Raji (cell line): ENCODE measurements around the gene WFDC6.

Experiments used
- POLR2A ChIP-seq: IDR thresholded peaks from 2 replicates; pipeline ENCODE4 v1.6.1; 2011; ENCODE audit warnings: low read depth, low read length, control low read depth; ENCODE audit not compliant: insufficient read depth

WFDC6 gene

DNA sequence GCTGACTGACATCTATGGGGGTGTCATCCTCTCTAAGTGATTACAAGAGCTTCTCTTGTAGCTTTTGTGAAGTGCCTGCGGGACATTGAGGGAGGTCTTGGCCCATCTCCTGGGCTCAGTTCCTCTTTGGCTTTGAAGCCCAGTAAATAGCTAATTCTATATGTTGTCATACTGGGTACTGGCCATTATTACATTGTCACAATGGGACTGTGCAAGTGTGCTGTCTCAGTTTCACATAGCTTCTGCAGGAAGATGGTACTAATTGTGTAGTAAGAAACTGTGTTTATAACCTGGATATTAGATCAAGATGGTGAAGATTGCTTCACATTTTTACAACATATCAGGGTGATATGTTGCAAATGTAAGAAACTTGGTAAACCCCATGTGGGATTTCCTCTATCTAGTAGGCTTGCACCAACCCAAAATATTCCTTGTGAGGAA, 43.8 kb downstream of the WFDC6 start:
- no peak for TF ChIP-seq POLR2A

DNA sequence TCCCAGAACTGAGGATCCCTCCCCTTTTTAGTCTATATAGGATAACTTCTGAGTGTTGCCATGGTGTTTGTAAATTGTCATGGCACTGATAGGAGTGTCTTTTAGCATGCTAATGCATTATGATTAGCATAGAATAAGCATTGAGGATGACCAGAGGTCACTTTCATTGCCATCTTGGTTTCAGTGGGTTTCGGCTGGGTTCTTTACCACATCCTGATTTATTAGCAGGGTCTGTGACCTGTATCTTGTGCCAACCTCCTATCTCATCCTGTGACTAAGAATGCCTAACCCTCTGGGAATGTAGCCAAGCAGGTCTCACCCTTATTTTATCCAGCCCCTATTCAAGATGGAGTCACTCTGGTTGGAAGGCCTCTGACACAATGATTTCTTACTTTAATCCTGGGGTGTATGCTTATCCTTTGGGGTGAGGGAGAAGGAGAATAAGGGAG, 50.2 kb downstream of the WFDC6 start:
- no peak for TF ChIP-seq POLR2A

DNA sequence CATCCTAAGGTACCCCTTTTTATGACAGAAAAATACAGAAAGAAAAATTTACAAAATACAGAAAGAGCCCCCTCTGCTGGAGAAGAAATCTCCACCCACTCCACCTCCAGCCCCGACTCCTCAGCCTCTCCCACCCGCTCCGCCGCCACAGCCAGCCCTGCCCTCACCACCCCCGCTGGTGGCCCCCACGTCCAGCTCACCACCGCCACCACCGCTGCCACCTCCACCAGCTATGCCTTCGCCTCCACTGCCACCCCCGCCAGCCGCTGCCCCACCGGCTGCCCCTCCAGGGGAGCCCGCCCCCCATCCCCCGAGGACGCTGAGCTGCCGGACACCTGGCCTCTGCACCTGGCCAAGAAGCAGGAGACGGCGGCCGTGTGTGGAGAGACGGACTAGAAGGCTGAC, 52.0 kb downstream of the WFDC6 start:
- TF ChIP-seq POLR2A = no peak

DNA sequence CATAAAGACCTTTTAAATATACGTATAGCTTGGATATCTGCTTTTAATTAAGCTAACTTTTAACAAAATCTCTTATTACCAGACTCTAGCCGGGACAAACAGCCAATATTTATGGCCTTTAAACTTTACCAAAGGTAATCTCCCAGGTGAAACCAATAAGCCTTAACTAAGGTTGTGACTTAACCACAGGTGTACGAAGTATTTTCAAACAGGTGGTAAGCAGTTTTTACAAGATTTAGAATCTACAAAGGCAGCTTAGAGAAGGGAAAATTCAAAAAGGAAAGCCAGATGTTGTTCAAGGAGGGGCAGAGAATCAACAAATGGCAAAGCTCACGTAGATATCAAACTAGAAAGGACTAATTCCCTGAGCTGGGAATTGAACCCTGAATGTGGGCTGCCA, 53.9 kb downstream of the WFDC6 start:
- TF ChIP-seq POLR2A = no peak

DNA sequence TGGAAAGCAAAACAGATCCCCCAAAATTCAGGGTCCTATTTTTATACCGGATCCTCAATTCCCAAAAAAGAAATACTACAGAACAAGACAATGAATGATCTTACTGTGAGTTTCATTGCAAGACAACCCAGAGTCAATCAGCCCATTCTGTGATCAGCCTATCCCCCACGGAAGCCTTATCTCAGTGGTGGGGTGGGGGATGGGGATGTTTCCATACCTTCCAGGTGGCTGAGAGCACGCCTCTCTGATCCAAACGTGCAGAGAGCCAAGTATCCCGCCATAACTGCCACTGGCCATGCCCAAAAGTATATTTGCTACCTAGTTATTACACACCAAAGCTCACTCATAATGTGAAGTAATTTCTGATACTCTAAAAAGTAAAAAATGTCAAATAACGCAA, 54.6 kb downstream of the WFDC6 start:
- TF ChIP-seq POLR2A = no peak
